HepG2 (cell line): Measurements from ENCODE around the gene RBL1. TPM values are rescaled to one million over a fixed set of nuclear protein-coding genes. Genes with fewer than 3 reads are reported as not detected.
A peak's percentile ranks its signal among the peaks of the same experiment; 100 is the strongest.

ENCODE experiments used
- ARHGAP35 ChIP-seq: sonication (generic); formaldehyde crosslinking; IDR thresholded peaks from 2 replicates; pipeline ENCODE4 v1.9.0; 2022; ENCODE audit warnings: mild to moderate bottlenecking, inconsistent platforms, moderate library complexity, missing genetic modification reagents, borderline replicate concordance
- CBFB ChIP-seq: sonication (generic); formaldehyde crosslinking; IDR thresholded peaks from 2 replicates; pipeline ENCODE4 v1.4.0; 2020; ENCODE audit warnings: missing genetic modification reagents
- HOMEZ ChIP-seq: IDR thresholded peaks from 2 replicates; pipeline ENCODE4 v1.6.1; 2016; ENCODE audit warnings: low read depth
- MAF1 ChIP-seq: sonication (generic); formaldehyde crosslinking; IDR thresholded peaks from 2 replicates; pipeline ENCODE4 v1.5.0; 2020; ENCODE audit warnings: missing genetic modification reagents, borderline replicate concordance
- PHB2 ChIP-seq: fragments of 450-650 bp; IDR thresholded peaks from 2 replicates; pipeline ENCODE4 v1.6.1; 2018; ENCODE audit not compliant: partially characterized antibody
- RORA ChIP-seq: sonication (generic); formaldehyde crosslinking; IDR thresholded peaks from 2 replicates; pipeline ENCODE4 v1.5.0; 2020; ENCODE audit warnings: mild to moderate bottlenecking, missing genetic modification reagents, moderate library complexity
- ZFP82 ChIP-seq: sonication (generic); formaldehyde crosslinking; IDR thresholded peaks from 2 replicates; pipeline ENCODE4 v1.5.1; 2020; ENCODE audit warnings: mild to moderate bottlenecking, missing genetic modification reagents, borderline replicate concordance
- ZFP91 ChIP-seq: sonication (generic); formaldehyde crosslinking; IDR thresholded peaks from 2 replicates; pipeline ENCODE4 v1.9.0; 2022; ENCODE audit warnings: missing genetic modification reagents, mild to moderate bottlenecking, borderline replicate concordance
- ZNF253 ChIP-seq: sonication (generic); formaldehyde crosslinking; IDR thresholded peaks from 2 replicates; pipeline ENCODE4 v1.8.0; 2022; ENCODE audit warnings: mild to moderate bottlenecking, missing genetic modification reagents, borderline replicate concordance
- ZNF841 ChIP-seq: sonication (generic); formaldehyde crosslinking; IDR thresholded peaks from 2 replicates; pipeline ENCODE4 v1.8.1; 2023; ENCODE audit warnings: missing genetic modification reagents, borderline replicate concordance
- polyA plus RNA-seq, 8 experiments: library from polyadenylated mRNA; depleted of rRNA in 3 of 8; stranded (reverse) in 7 of 8; unstranded in 1 of 8; fragments of >200 nt; fragmentation: Illumina TruSeq in 4 of 8; extraction: Trizol in 4 of 8; gene quantifications; 2 replicates each; pipeline versions ENCODE4 v1.2.1 to v1.2.3, GENCODE V29; 2011 to 2016; ENCODE audit warnings: low read depth in 4 of 8, missing spikeins in 1 of 8, mixed read lengths in 1 of 8; ENCODE audit not compliant: insufficient read depth in 1 of 8
- total RNA-seq, 5 experiments: library from RNA; depleted of rRNA; stranded (reverse); fragments of >200 nt; fragmentation: Illumina TruSeq; extraction: Trizol; gene quantifications; 2 replicates each; pipeline ENCODE4 v1.2.3, GENCODE V29; 2016; ENCODE audit warnings: low read depth in 1 of 5
- TF ChIP-seq, protein P1 (sequence below): IDR thresholded peaks from 2 replicates; pipeline ENCODE4 v1.6.1; 2016; ENCODE audit warnings: mild to moderate bottlenecking
- TF ChIP-seq, protein P2 (sequence below): sonication (generic); formaldehyde crosslinking; IDR thresholded peaks from 2 replicates; pipeline ENCODE4 v1.4.0; 2020; ENCODE audit warnings: missing genetic modification reagents
- TF ChIP-seq, protein P3 (sequence below): sonication (generic); formaldehyde crosslinking; IDR thresholded peaks from 2 replicates; pipeline ENCODE4 v1.4.0; 2020; ENCODE audit warnings: mild to moderate bottlenecking, missing genetic modification reagents
- TF ChIP-seq, protein P4 (sequence below): sonication (generic); formaldehyde crosslinking; IDR thresholded peaks from 2 replicates; pipeline ENCODE4 v1.4.0; 2020; ENCODE audit warnings: mild to moderate bottlenecking, low read depth, missing genetic modification reagents
- TF ChIP-seq, protein P5 (sequence below): sonication (generic); formaldehyde crosslinking; IDR thresholded peaks from 2 replicates; pipeline ENCODE4 v1.5.1; 2020; ENCODE audit warnings: missing genetic modification reagents, mild to moderate bottlenecking, borderline replicate concordance

Gene RBL1
- total and polyA plus RNA-seq, 2 of the 13 experiments (the other 11 are each of a cell fraction or from before 2014, with no cell fraction given): 6.0 to 27.5 TPM

DNA sequence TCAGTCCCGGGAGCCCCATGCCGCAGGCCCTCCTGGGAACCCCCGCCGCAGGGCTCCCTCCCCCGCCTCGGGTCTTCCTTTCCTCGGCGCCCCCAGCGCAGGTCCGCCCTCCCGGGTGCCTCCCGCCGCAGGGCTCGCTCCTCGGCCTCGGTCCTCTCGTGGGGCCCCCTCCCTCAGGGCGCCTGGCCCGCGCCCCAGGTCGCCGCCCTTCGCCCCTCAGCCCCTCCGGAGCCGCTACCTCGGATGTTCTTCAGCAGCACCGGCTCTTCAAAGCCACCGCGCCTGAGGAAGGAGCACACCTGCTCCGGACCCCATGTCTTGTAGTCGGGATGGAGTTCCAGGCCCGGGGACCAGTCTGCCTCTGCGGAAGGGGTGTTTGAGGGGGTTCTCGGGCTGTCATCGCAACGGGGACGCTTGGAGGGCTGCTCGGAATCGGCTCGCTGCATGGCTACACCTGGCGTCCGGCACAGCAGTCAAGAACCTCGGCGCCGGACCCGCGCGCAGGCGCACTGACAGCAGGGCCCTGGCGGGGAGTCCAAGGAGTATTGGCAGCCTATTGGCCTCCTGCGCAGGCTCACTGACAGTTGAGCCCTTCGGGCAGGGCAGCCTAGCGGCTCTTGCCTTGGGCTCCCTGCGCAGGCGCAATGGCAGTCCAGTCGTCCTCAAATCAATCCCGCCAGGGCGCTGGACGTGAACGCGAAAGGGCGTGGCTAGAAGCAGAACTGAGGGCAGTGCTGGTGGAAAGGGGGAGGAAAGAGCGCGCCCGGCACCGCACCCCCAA, 144.4 kb downstream of the RBL1 start, which contains the start of gene SAMHD1 (continued):
- TF ChIP-seq, protein P1, sequence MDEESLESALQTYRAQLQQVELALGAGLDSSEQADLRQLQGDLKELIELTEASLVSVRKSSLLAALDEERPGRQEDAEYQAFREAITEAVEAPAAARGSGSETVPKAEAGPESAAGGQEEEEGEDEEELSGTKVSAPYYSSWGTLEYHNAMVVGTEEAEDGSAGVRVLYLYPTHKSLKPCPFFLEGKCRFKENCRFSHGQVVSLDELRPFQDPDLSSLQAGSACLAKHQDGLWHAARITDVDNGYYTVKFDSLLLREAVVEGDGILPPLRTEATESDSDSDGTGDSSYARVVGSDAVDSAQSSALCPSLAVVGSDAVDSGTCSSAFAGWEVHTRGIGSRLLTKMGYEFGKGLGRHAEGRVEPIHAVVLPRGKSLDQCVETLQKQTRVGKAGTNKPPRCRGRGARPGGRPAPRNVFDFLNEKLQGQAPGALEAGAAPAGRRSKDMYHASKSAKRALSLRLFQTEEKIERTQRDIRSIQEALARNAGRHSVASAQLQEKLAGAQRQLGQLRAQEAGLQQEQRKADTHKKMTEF (CRISPR knock-in tag): peak; percentile 94
- peak; percentile 93; the same call in 1 of the 2 replicates for TF ChIP-seq ARHGAP35 (CRISPR knock-in tag)
- no peak; the same call in none of the 2 replicates for TF ChIP-seq CBFB (CRISPR knock-in tag)
- TF ChIP-seq, protein P2, sequence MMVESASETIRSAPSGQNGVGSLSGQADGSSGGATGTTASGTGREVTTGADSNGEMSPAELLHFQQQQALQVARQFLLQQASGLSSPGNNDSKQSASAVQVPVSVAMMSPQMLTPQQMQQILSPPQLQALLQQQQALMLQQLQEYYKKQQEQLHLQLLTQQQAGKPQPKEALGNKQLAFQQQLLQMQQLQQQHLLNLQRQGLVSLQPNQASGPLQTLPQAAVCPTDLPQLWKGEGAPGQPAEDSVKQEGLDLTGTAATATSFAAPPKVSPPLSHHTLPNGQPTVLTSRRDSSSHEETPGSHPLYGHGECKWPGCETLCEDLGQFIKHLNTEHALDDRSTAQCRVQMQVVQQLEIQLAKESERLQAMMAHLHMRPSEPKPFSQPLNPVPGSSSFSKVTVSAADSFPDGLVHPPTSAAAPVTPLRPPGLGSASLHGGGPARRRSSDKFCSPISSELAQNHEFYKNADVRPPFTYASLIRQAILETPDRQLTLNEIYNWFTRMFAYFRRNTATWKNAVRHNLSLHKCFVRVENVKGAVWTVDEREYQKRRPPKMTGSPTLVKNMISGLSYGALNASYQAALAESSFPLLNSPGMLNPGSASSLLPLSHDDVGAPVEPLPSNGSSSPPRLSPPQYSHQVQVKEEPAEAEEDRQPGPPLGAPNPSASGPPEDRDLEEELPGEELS (CRISPR knock-in tag): no peak
- TF ChIP-seq HOMEZ: peak; percentile 40; the same call in 1 of the 2 replicates
- TF ChIP-seq, protein P3, sequence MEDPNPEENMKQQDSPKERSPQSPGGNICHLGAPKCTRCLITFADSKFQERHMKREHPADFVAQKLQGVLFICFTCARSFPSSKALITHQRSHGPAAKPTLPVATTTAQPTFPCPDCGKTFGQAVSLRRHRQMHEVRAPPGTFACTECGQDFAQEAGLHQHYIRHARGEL (CRISPR knock-in tag): no peak
- no peak for TF ChIP-seq MAF1
- no peak for TF ChIP-seq ZFP82 (CRISPR knock-in tag)
- TF ChIP-seq ZNF253 (CRISPR knock-in tag): peak; percentile 16; the same call in 1 of the 2 replicates
- TF ChIP-seq ZFP91: peak; percentile 98; the same call in 1 of the 2 replicates
- TF ChIP-seq RORA (CRISPR knock-in tag): no peak
- TF ChIP-seq, protein P4, sequence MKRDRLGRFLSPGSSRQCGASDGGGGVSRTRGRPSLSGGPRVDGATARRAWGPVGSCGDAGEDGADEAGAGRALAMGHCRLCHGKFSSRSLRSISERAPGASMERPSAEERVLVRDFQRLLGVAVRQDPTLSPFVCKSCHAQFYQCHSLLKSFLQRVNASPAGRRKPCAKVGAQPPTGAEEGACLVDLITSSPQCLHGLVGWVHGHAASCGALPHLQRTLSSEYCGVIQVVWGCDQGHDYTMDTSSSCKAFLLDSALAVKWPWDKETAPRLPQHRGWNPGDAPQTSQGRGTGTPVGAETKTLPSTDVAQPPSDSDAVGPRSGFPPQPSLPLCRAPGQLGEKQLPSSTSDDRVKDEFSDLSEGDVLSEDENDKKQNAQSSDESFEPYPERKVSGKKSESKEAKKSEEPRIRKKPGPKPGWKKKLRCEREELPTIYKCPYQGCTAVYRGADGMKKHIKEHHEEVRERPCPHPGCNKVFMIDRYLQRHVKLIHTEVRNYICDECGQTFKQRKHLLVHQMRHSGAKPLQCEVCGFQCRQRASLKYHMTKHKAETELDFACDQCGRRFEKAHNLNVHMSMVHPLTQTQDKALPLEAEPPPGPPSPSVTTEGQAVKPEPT (CRISPR knock-in tag): peak; percentile 69; the same call in 1 of the 2 replicates
- TF ChIP-seq ZNF841 (CRISPR knock-in tag): no peak
- no peak for TF ChIP-seq PHB2
- TF ChIP-seq, protein P5, sequence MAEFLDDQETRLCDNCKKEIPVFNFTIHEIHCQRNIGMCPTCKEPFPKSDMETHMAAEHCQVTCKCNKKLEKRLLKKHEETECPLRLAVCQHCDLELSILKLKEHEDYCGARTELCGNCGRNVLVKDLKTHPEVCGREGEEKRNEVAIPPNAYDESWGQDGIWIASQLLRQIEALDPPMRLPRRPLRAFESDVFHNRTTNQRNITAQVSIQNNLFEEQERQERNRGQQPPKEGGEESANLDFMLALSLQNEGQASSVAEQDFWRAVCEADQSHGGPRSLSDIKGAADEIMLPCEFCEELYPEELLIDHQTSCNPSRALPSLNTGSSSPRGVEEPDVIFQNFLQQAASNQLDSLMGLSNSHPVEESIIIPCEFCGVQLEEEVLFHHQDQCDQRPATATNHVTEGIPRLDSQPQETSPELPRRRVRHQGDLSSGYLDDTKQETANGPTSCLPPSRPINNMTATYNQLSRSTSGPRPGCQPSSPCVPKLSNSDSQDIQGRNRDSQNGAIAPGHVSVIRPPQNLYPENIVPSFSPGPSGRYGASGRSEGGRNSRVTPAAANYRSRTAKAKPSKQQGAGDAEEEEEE (CRISPR knock-in tag): 0 out of 2 replicates have a peak, but pooled peaks have one; percentile 66
